Measurements from ENCODE around the gene CLEC3B.
"Not testable (repeated sequence)": the region's sequence is repeated elsewhere in the genome, so short reads cannot be mapped to it uniquely, and the experiment has no call there.

Gene CLEC3B, protein sequence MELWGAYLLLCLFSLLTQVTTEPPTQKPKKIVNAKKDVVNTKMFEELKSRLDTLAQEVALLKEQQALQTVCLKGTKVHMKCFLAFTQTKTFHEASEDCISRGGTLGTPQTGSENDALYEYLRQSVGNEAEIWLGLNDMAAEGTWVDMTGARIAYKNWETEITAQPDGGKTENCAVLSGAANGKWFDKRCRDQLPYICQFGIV

GRCh38 chr3:45026038-45026437 lies at the start of gene CLEC3B:
CLEC3B (plus strand) TSS chr3:45026303; CDS start chr3:45026363, 60 bp downstream.
- DNase-seq (no peak), ATAC-seq (no peak)

- DNase-seq (no peak), ATAC-seq (peak; percentile 35)
These were observed 44.9 kb upstream of the CLEC3B start for GRCh38 chr3:44981220-44981619.

GRCh38 chr3:44981751-44982150 lies 44.4 kb upstream of the CLEC3B start:
- ATAC-seq (no peak), DNase-seq (no peak)

- DNase-seq (no peak), ATAC-seq (no peak)
These were observed 43.3 kb upstream of the CLEC3B start for GRCh38 chr3:44982817-44983216.

GRCh38 chr3:44983484-44983941 lies 42.6 kb upstream of the CLEC3B start:
- no peak for ATAC-seq

DNA sequence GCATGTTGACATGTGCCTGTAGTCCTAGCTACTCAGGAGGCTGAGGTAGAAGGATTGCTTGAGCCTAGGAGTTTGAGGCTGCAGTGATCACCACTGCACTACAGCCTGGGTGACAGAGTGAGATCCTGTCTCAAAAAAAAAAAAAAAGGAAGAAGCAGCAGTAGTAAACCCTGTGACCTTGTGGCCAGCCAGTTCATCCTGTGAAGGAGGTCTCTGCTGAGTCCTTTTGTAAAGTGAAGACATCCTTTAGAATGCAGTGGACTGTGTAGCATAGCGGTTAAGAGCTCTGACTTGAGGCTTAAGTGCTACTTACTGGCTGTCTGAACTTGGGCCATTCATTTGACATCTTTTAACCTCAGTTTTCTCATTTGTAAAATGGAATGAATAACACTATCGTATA lies 41.8 kb upstream of the CLEC3B start:
- DNase-seq (no peak), ATAC-seq (no peak)

More at GRCh38 chr3:44983484-44983941, 42.6 kb upstream of the CLEC3B start:
- no peak for DNase-seq

DNA sequence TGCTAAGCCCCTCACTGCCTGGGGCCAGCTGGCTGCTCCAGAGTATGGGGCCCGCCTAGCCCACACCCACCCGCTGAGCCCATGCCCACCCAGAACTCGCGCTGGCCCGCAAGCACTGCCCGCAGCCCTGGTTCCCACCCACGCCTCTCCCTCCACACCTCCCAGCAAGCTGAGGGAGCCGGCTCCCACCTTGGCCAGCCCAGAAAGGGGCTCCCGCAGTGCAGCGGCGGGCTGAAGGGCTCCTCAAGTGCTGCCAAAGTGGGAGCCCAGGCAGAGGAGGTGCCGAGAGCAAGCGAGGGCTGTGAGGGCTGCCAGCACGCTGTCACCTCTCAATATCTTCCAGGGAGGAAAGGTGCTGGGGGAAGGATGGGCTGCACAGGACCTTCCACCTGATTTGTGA lies 39.8 kb upstream of the CLEC3B start:
- not testable (repeated sequence) for ATAC-seq, DNase-seq

GRCh38 chr3:44987332-44987731 lies 38.8 kb upstream of the CLEC3B start:
- ATAC-seq (no peak), DNase-seq (no peak)

- DNase-seq (no peak), ATAC-seq (no peak)
These were observed 38.0 kb upstream of the CLEC3B start for GRCh38 chr3:44988073-44988472.

DNA sequence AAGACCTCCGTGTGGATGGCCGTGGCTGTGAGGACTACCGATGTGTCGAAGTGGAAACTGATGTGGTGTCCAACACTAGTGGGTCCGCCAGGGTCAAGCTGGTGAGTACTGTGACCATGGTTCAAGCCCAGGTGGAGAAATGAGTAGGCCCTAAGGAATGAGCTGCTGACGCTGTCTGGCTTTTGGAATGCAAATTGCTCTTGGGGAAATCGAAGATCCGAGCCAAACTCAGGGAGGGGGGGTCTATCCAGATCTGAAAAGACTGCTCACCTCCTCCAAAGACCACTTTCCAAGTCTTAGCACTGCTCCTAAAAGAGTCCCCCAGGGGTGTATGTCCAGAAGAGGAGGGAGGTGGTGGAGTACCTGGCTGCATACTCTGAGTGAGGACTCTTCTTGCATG lies 37.0 kb upstream of the CLEC3B start:
- ATAC-seq = no peak
- no peak for DNase-seq

DNA sequence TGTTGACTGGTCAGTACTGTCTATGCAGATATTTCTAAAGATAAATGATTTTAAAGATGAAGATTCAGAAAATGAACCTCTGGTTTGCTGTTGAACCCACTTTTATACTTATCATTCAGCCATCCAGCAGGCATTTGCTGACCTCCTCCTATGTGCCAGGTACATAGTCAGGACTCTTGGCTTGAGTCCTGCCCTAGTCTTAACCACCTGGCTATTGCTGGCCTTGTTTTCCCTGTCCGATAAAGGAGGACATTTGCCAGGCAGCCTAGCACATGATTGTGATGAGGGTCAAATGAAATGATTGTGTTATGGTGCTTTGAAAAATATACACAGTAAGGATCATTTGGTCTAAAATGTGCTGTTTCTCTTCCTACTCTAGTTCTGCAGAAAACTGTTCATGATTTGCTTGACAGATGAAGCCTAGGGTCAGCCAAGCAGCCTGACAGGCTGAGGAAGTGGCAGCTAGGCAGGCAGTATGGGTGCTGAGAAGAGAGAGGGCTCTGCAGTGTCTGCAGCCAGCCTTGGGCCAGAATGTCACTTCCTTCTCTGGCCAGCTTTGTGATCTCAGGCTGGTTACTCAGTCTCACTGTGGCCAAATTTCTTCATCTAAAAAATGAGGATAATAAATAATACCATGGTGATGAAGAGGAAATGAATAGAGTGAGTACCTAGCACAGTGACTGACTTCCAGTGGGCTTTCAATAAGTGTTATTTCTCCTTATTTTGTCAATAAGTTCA lies 36.3 kb upstream of the CLEC3B start:
- DNase-seq = no peak
- no peak for ATAC-seq

GRCh38 chr3:44991326-44991725 lies 34.8 kb upstream of the CLEC3B start:
- ATAC-seq (no peak), DNase-seq (no peak)

DNA sequence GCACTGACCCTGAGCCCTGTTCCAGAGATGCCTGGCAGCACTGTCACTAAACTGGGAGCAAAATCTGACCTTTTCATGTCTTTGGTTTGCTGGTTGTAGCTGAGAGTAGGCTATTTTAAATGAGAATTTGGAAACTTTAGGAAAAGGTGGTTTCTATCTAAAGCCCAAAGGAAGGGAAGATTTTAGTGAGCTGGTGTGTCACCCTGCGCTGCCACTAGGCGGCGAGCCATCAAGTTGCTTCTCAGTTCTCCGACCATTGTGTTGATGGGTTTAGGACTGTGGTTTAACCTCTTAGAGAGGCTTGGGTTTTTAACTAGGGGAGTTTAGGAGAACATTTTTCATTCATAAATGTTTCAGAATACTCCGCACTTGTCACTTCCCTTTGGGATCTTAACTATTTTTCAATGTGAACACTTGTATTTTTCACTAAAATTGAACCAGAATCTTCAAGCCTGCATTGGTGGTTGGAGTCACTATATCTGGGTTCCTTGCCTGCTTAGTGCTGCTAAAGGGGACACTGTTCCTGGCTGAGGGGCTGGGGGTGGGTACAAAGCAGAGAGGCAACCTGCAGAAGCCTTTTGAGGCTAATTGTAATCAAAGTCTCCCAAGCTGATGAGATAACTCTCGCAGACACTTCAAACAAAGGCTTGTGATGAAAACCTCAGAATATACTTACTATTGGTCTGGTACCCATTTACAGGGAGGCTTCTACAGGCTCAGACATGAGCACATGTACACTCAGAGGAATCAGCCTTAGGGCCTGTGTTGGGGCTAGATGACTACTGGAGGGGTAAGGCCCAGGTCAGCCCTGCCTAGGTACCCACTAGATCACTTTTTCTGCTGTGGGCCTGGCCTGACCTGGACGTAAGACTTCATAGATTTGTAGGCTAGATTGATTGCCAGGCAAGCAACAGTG lies 33.3 kb upstream of the CLEC3B start:
- DNase-seq (peak; percentile 26), ATAC-seq (no peak)

DNA sequence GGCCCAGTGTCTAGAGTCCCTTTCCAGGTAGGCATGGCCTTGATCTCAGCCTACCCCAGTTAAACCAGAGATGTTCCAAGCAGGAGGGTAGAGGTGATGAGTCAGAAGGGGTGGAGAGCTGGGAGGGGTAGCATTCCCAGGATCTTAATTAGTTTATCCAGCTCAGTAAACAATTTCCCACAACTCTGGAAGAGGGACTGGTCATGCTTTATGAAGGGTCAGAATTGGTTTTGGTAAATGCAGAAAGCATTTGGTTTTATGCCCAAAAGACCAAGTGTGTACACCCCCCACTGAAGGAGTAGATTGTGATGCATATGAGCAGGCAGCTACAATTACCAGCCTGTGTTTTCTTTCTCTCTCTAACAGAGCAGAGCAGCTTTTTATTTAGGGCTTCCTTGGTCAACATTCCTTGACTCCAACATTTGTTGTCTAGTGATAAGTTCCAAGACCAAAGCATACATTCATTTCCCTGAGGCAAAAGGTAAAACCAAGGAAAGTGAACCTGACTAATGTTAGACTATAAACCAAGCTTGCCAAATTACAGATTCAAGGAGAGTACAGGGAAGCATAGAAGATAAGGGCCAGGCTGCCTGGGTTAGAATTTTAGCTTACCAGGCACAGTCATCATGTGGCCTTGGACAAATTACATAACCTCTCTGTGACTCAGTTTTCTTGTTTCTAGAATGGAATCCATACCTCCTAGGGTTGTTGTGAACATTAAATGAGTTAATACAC lies 32.5 kb upstream of the CLEC3B start:
- DNase-seq (no peak), ATAC-seq (no peak)

DNA sequence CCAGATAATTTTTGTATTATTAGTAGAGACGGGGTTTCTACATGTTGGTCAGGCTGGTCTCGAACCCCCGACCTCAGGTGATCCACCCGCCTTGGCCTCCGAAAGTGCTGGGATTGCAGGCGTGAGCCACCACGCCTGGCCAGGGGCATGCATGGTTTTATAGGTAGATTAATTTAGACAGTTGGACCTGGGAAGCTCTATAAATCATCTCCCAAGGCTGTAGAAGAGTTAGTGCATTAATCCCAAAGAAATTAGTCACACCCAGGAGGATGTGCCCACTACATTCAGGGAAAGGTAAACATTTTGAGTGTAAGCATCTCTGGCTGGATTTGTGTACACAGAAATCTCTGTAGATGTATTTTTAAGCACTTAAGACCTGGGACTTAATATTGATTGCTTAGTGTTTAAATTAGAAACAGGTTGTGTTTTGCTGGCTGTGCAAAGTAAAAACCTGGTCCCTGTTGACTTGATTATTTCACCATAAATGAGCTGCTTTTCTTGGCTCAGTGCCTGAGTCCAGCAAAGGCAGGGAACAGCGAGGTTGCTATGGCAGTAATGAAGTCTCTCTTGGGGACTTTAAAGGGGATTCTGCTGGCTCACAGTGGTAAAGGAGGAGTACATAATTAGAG lies 30.8 kb upstream of the CLEC3B start:
- ATAC-seq (no peak), DNase-seq (no peak)

DNA sequence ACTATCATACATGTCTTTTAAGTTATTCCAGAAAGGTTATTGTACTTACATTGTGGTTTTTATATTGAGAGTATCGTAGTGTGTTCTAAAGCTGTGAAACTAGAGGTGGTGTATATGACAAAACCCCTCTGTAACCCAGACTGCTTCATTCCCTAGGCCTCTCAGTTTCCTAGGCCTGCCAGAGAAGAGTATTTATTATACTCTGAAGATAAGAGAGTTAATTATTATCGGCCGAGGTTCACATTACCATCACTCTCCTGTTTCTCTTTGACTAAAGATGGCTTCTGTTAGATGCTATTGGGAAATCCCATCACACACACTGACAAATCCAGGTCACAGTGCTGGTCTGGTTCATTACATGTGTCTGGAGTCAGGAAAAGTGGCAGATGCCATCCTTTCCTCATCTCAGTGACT lies 29.5 kb upstream of the CLEC3B start:
- DNase-seq (no peak), ATAC-seq (peak; percentile 82)

- no peak for ATAC-seq
- no peak for DNase-seq
These were observed 26.3 kb upstream of the CLEC3B start for GRCh38 chr3:44999782-45000181.

GRCh38 chr3:45000823-45001222 lies 25.3 kb upstream of the CLEC3B start:
- no peak for ATAC-seq
- no peak for DNase-seq

DNA sequence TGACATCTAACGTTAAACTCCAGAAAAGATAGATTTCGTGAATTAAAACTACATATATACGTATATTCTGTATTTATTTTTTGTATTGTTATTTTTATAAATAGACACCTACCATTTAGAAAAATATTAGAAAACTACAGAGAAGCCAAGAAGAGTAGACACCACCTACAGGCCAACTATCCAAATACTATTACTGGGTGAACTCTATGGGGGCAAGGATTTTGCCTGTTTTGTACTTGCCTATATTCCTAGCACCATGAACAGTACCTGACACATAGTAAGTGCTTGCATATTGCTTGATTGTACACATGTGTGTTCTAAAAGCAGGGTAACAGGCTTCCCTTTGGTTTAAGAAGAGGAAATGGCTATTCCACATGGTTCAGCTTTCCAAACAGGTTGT lies 24.4 kb upstream of the CLEC3B start:
- ATAC-seq (no peak), DNase-seq (no peak)

- no peak for DNase-seq
- no peak for ATAC-seq
These were observed 23.9 kb upstream of the CLEC3B start for GRCh38 chr3:45002139-45002660.

DNA sequence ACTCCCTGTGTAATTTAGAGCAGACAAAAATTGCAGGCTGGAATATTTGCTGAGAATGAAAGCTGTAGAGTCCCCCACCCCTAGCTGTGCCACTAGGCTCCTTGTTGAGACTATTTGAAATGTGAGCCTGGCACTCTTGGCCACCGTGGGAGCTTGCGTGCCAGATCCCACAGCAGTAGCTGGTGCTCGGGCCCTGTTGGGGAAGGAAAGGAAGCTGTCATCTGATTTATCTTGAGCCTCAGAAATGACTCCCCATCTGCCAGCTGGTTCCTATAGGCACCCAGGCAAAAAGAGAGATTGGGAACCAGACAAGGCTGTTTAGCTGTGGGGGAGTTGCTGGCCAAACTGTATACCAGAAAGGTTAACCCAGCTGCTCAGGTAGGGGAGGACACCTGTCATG lies 23.4 kb upstream of the CLEC3B start:
- DNase-seq (no peak), ATAC-seq (no peak)
